ENCODE measurements around the gene HK3.
A peak's percentile ranks its signal among the peaks of the same experiment; 100 is the strongest.

The HK3 gene

GRCh38 chr5:176899296-176899891 is at the start of gene HK3:
TSS of gene HK3 (minus strand) at chr5:176899346. CDS start at chr5:176896159, 3,187 bp downstream.
- FAIRE-seq (no peak), DNase-seq (ENCODE audit: low spot score) (no peak)

- no peak for FAIRE-seq
- DNase-seq (ENCODE audit: low spot score): no peak
Observed at GRCh38 chr5:176948458-176948857, 49.3 kb upstream of the HK3 start.

- DNase-seq (ENCODE audit: low spot score) (no peak), FAIRE-seq (no peak)
Observed at GRCh38 chr5:176947847-176948246, 48.7 kb upstream of the HK3 start.

- FAIRE-seq (no peak), DNase-seq (ENCODE audit: low spot score) (no peak)
Observed at GRCh38 chr5:176944268-176944667, 45.1 kb upstream of the HK3 start.

- FAIRE-seq (no peak), DNase-seq (ENCODE audit: low spot score) (no peak)
Observed at GRCh38 chr5:176943816-176944215, 44.7 kb upstream of the HK3 start.

- peak; percentile 38 for DNase-seq (ENCODE audit: low spot score)
- FAIRE-seq: peak; percentile 87
Observed at GRCh38 chr5:176941951-176942350, 42.8 kb upstream of the HK3 start.

GRCh38 chr5:176938472-176938871 is 39.3 kb upstream of the HK3 start:
- FAIRE-seq: no peak
- no peak for DNase-seq (ENCODE audit: low spot score)

- FAIRE-seq: no peak
- no peak for DNase-seq (ENCODE audit: low spot score)
Observed at GRCh38 chr5:176935017-176935416, 35.9 kb upstream of the HK3 start.

- no peak for DNase-seq (ENCODE audit: low spot score)
- no peak for FAIRE-seq
Observed at GRCh38 chr5:176934309-176934930, 35.3 kb upstream of the HK3 start.

GRCh38 chr5:176929654-176930053 is 30.5 kb upstream of the HK3 start:
- DNase-seq (ENCODE audit: low spot score): no peak
- FAIRE-seq: no peak

- DNase-seq (ENCODE audit: low spot score): no peak
- no peak for FAIRE-seq
Observed at GRCh38 chr5:176927562-176927961, 28.4 kb upstream of the HK3 start.

- FAIRE-seq: no peak
Observed at GRCh38 chr5:176922817-176923216, 23.7 kb upstream of the HK3 start.

GRCh38 chr5:176921714-176922113 is 22.6 kb upstream of the HK3 start:
- FAIRE-seq (no peak), DNase-seq (ENCODE audit: low spot score) (no peak)

More at GRCh38 chr5:176922817-176923216, 23.7 kb upstream of the HK3 start:
- DNase-seq (ENCODE audit: low spot score): no peak

- DNase-seq (ENCODE audit: low spot score): no peak
- no peak for FAIRE-seq
Observed at GRCh38 chr5:176918613-176919012, 19.5 kb upstream of the HK3 start.

- no peak for DNase-seq (ENCODE audit: low spot score)
- no peak for FAIRE-seq
Observed at GRCh38 chr5:176916337-176916736, 17.2 kb upstream of the HK3 start.

GRCh38 chr5:176915906-176916305 is 16.8 kb upstream of the HK3 start:
- DNase-seq (ENCODE audit: low spot score): no peak
- FAIRE-seq: no peak

GRCh38 chr5:176912115-176912514 is 13.0 kb upstream of the HK3 start:
- FAIRE-seq (no peak), DNase-seq (ENCODE audit: low spot score) (no peak)

- DNase-seq (ENCODE audit: low spot score): no peak
- no peak for FAIRE-seq
Observed at GRCh38 chr5:176908675-176909368, 9.7 kb upstream of the HK3 start.

GRCh38 chr5:176906796-176907195 is 7.7 kb upstream of the HK3 start:
- DNase-seq (ENCODE audit: low spot score) (no peak), FAIRE-seq (no peak)

- DNase-seq (ENCODE audit: low spot score) (no peak), FAIRE-seq (no peak)
Observed at GRCh38 chr5:176906126-176906525, 7.0 kb upstream of the HK3 start.

GRCh38 chr5:176904276-176904675 is 5.1 kb upstream of the HK3 start:
- FAIRE-seq: no peak

GRCh38 chr5:176902911-176903664 is 3.9 kb upstream of the HK3 start:
- peak; percentile 84 for DNase-seq (ENCODE audit: low spot score)
- peak; percentile 95 for FAIRE-seq

More at GRCh38 chr5:176904276-176904675, 5.1 kb upstream of the HK3 start:
- peak; percentile 60 for DNase-seq (ENCODE audit: low spot score)

Measured in RCC 7860 (cell line).